Right lobe of liver (tissue), 6 donors: ENCODE data around the gene PUS7L. TPM values are rescaled to one million over a fixed set of nuclear protein-coding genes. Genes with fewer than 3 reads are reported as not detected.
"Not testable (repeated sequence)": the region's sequence is repeated elsewhere in the genome, so short reads cannot be mapped to it uniquely, and the experiment has no call there.

ENCODE experiments used
- ATAC-seq, 4 donors: fragments of 200-7000 bp; cut with Tn5 transposase; one replicate each; pipeline ENCODE4 v1.9.1; 2020; ENCODE audit warnings: mild to moderate bottlenecking in 4 of 4, moderate library complexity in 4 of 4
- DNase-seq, 3 donors: peaks; one replicate each; pipeline ENCODE4 v3.0.0-alpha.2; 2020
- H3K27ac ChIP-seq, 3 donors: fragments of 200-600 bp; one replicate each; pipeline ENCODE4 v1.8.0; 2022
- H3K27me3 ChIP-seq, 2 donors: fragments of 200-600 bp; one replicate each; pipeline ENCODE4 v1.8.0; 2022
- H3K36me3 ChIP-seq, 4 donors: fragments of 200-600 bp; sonication (generic) in 1 of 4; one replicate each; pipeline versions ENCODE4 v1.5.1 to v1.8.0; 2017 to 2022; ENCODE audit warnings: control low read depth in 1 of 4
- H3K4me1 ChIP-seq, 4 donors: fragments of 200-600 bp; sonication (generic) in 1 of 4; one replicate each; pipeline versions ENCODE4 v1.5.1 to v1.8.0; 2017 to 2022; ENCODE audit warnings: control low read depth in 1 of 4
- H3K4me3 ChIP-seq, 3 donors: fragments of 200-600 bp; one replicate each; pipeline ENCODE4 v1.8.0; 2022
- H3K9me3 ChIP-seq, 4 donors: fragments of 200-600 bp; sonication (generic) in 1 of 4; one replicate each; pipeline versions ENCODE4 v1.5.1 to v1.8.0; 2017 to 2022; ENCODE audit warnings: control low read depth in 1 of 4
- POLR2A ChIP-seq: fragments of 450-650 bp; IDR thresholded peaks from one replicate; pipeline ENCODE4 v1.6.1; 2017; ENCODE audit warnings: antibody characterized with exemption, mild to moderate bottlenecking
- WGBS: methylation state at CpG from one replicate; pipeline ENCODE4 v1.1.6; 2018; ENCODE audit warnings: low coverage, low lambda C conversion rate; ENCODE audit not compliant: insufficient coverage; ENCODE audit errors: missing lambda C conversion rate; 5-methylcytosine and 5-hydroxymethylcytosine counted together
- intact Hi-C, 2 donors: fragments of 100-400 bp; cut with DNase I; formaldehyde crosslinking; loops; one replicate each; pipeline versions ENCODE4 v1.11.2 to v1.14.1; 2022
- total RNA-seq, 6 experiments: library from RNA; depleted of rRNA in 2 of 6; stranded (reverse); fragments of >200 nt in 2 of 6; fragmentation: NEBNext Ultra II Directional in 3 of 6; extraction: Animal tissue kit (Norgen Biotek cat#: 25700) in 3 of 6; gene quantifications; one replicate each; pipeline versions ENCODE4 v1.1.0 to v1.2.4, GENCODE V29; 2016 to 2023
- TF ChIP-seq, protein P1 (sequence below), 4 donors: fragments of 200-600 bp in 3 of 4; fragments of 450-650 bp in 1 of 4; IDR thresholded peaks; one replicate each; pipeline versions ENCODE4 v1.5.1 to v1.8.0; 2016 to 2022; ENCODE audit warnings: antibody characterized with exemption in 4 of 4, mild to moderate bottlenecking in 2 of 4
- donor health status: DM: no; HTN: yes; CAD: no.
- donor health status: DM: no; HTN: no; CAD: no.
- donor health status: DM: no; HTN: no; CAD: no.
- donor health status: DM: no; HTN: yes; CAD: no.
- donor health status: DM: no; HTN: yes; CAD: no.

PUS7L gene
- total RNA-seq, 6 experiments from 2014 or later: 3.9 to 9.1 (median 5.0) TPM

DNA sequence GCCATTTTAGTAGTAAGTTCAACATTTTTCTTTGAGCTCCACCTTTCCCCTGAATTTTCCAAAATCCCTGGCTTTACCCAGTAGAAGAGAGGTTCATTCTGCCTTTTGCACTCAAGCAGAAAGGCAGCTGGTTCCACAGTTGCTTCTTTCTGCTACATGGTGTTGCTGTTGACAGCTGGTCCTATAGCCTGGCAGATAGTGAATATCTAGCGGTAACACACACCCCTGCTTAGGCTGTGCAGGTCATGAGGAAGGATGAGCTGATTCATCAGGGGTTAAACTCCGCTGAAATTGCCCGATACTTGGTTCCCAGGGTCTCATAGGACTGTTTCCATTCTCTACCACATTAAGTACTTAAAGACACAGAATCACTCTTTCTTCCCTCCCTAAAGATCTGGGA lies 62.4 kb downstream of the PUS7L start:
- Histone ChIP-seq H3K27me3 (no peaks in the 10 kb centered on the region), H3K27ac (no peak overlapping the region), H3K4me1 (no peaks in the 10 kb centered on the region), H3K4me3 (no peak overlapping the region), H3K9me3 (no peaks in the 10 kb centered on the region), H3K36me3 (no peaks in the 10 kb centered on the region)
- intact Hi-C loops: no loop called here
- no peak for TF ChIP-seq POLR2A
- TF ChIP-seq, protein P1, sequence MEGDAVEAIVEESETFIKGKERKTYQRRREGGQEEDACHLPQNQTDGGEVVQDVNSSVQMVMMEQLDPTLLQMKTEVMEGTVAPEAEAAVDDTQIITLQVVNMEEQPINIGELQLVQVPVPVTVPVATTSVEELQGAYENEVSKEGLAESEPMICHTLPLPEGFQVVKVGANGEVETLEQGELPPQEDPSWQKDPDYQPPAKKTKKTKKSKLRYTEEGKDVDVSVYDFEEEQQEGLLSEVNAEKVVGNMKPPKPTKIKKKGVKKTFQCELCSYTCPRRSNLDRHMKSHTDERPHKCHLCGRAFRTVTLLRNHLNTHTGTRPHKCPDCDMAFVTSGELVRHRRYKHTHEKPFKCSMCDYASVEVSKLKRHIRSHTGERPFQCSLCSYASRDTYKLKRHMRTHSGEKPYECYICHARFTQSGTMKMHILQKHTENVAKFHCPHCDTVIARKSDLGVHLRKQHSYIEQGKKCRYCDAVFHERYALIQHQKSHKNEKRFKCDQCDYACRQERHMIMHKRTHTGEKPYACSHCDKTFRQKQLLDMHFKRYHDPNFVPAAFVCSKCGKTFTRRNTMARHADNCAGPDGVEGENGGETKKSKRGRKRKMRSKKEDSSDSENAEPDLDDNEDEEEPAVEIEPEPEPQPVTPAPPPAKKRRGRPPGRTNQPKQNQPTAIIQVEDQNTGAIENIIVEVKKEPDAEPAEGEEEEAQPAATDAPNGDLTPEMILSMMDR (IDR thresholded peaks at IDR 0.05): no peak
- WGBS: 39% methylated on average over 3 of the region's 3 CpGs
- ATAC-seq: no peak
- no peak for DNase-seq

DNA sequence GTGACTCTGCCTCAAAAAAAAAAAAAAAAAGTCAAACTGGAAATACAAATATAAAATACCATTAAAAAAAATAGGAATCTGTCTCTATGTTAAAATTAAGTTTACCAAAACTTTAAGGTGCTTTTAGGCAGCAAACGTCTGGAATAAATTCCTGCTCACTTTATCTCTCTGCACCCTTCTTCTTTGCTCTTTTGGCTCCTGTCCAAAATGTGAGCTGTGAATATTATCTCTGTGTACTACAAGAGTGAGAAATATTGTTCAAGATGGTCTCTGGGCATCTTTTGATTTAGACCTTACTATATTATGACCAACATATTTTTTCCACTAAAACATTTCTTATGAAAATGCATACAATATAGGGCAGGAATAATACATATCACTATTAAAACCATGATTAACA lies 63.7 kb downstream of the PUS7L start:
- no peaks in the 10 kb centered on the region for H3K4me1 ChIP-seq
- H3K4me3 ChIP-seq: no peak overlapping the region
- WGBS: 42% methylated on average over 1 of the region's 1 CpG
- H3K36me3 ChIP-seq: no peaks in the 10 kb centered on the region
- H3K27me3 ChIP-seq: no peaks in the 10 kb centered on the region
- H3K27ac ChIP-seq: no peak overlapping the region
- H3K9me3 ChIP-seq: no peaks in the 10 kb centered on the region
- ATAC-seq (no peak), DNase-seq (no peak)
- intact Hi-C loops: no loop called here
- TF ChIP-seq POLR2A: no peak
- TF ChIP-seq, protein P1 (IDR thresholded peaks at IDR 0.05): no peak

DNA sequence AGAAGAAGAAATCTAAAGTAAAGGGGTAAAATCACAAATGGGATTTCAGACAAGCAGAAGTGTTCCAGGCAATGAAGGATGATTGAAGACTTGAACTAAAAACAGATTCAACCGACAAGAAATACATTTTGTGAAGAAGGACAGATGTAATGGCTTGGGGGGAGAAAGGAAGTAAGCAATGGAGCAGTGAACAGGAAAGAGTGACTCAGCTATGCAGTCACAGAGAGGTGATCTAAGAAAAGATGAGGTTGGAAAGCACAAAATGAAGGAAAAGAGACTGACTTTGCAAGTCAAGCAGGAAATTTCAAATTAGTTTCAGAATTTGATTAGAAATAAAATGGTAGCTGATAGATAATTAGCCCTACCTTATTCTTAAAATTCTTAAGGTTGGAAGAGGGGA lies 66.5 kb downstream of the PUS7L start:
- ATAC-seq: no peak
- Histone ChIP-seq H3K27ac (no peak overlapping the region), H3K27me3 (no peaks in the 10 kb centered on the region), H3K4me1 (no peaks in the 10 kb centered on the region), H3K9me3 (no peaks in the 10 kb centered on the region), H3K4me3 (no peak overlapping the region), H3K36me3 (no peaks in the 10 kb centered on the region)
- TF ChIP-seq, protein P1 (IDR thresholded peaks at IDR 0.05): no peak
- TF ChIP-seq POLR2A: no peak
- WGBS: 6% methylated on average over 1 of the region's 1 CpG
- DNase-seq: no peak
- intact Hi-C loops: no loop called here

DNA sequence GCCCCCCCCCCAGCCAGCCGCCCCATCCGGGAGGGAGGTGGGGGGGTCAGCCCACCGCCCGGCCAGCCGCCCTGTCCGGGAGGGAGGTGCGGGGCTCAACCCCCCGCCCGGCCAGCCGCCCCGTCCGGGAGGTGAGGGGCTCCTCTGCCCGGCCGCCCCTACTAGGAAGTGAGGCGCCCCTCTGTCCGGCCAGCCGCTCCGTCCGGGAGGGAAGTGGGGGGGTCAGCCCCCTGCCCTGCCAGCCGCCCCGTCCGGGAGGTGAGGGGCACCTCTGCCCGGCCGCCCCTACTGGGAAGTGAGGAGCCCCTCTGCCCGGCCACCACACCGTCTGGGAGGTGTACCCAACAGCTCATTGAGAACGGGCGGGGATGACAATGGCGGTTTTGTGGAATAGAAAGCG lies 73.1 kb downstream of the PUS7L start:
- intact Hi-C loops, DNase-seq: not testable (repeated sequence)

DNA sequence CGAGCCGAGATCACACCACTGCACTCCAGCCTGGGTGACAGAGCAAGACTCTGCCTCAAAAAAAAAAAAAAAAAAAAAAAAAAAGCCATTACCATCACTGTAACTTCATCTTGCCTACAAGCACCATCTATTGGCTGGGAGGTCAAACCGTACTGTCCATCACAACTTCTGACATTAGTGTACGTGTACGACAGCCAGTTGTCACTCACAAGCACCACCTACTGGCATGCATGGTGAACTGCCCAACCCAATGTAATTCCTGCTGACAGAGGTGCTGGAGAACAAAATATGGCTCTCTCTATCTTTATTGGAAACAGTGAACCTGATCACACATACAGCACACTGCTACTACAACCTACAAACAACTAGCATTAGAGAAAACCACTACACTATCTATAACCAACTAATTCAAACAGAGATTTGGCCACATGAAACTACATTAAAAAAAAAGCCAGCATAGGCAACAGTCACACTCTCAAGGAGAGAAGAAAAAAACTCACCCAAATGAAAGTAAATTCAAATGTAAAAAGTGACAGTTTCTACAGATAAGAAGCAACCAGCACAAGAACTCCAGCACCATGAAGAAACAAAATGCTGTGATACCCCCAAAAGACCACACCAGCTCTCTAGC lies 82.3 kb downstream of the PUS7L start:
- TF ChIP-seq, protein P1 (IDR thresholded peaks at IDR 0.05): peak; percentile 17 to 47 (median 25)
- no peak for TF ChIP-seq POLR2A
- no peaks in the 10 kb centered on the region for H3K27me3 ChIP-seq
- WGBS: 63% methylated on average over 5 of the region's 5 CpGs
- no peaks in the 10 kb centered on the region for H3K36me3 ChIP-seq
- H3K9me3 ChIP-seq: no peaks in the 10 kb centered on the region
- no peak overlapping the region for H3K4me3 ChIP-seq
- H3K27ac ChIP-seq: no peak overlapping the region
- DNase-seq (no peak), ATAC-seq (peak; percentile 45 to 62 (median 56))
- no peaks in the 10 kb centered on the region for H3K4me1 ChIP-seq
- intact Hi-C loops: no loop called here

More for the DNA sequence above, 73.1 kb downstream of the PUS7L start:
- ATAC-seq, H3K4me1 ChIP-seq, H3K4me3 ChIP-seq, H3K27ac ChIP-seq, H3K27me3 ChIP-seq, H3K36me3 ChIP-seq, H3K9me3 ChIP-seq: not testable (repeated sequence)
- WGBS: 88% methylated on average over 13 of the region's 30 CpGs
